H1 (cell line): Measurements from ENCODE around the gene TCFL5. TPM values are rescaled to one million over a fixed set of nuclear protein-coding genes. Genes with fewer than 3 reads are reported as not detected.

Source experiments
- RNF2 ChIP-seq: fragments of 200-900, 300-1000 bp; sonication (generic); IDR thresholded peaks from 2 replicates; pipeline ENCODE4 v1.7.1; 2016; ENCODE audit warnings: borderline replicate concordance, low read depth, mild to moderate bottlenecking, antibody characterized with exemption, low read length; ENCODE audit not compliant: poor library complexity, severe bottlenecking; ENCODE audit errors: missing control alignments
- SIX5 ChIP-seq: IDR thresholded peaks from 2 replicates; pipeline ENCODE4 v1.6.1; 2011; ENCODE audit warnings: mild to moderate bottlenecking, low read depth, low read length
- polyA plus RNA-seq, 7 experiments: library from polyadenylated mRNA; depleted of rRNA in 3 of 7; stranded (reverse) in 5 of 7; unstranded in 2 of 7; fragments of >200 nt in 5 of 7; fragments of 200-250 nt in 2 of 7; gene quantifications; 1 replicate in 5 of 7; 2 replicates in 1 of 7; 4 replicates in 1 of 7; pipeline versions ENCODE4 v1.2.1 to v1.2.3, GENCODE V29; 2011 to 2013; ENCODE audit warnings: missing spikeins in 2 of 7, mixed read lengths in 2 of 7
- total RNA-seq: library from RNA; stranded (reverse); fragmentation: NEBNext Ultra II Directional; extraction: Animal tissue kit (Norgen Biotek cat#: 25700); gene quantifications from 2 replicates; pipeline ENCODE4 v1.2.1, GENCODE V29; 2021

Gene TCFL5
- total and polyA plus RNA-seq, 2 of the 8 experiments (the other 6 are each of a cell fraction or from before 2014, with no cell fraction given): 6.2 to 15.0 TPM

- TF ChIP-seq SIX5: no peak
- TF ChIP-seq RNF2: no peak
These were observed 22.4 kb downstream of the TCFL5 start (continued) for GRCh38 chr20:62839261-62839660.
